IPS DF 19.7 (cell line): Measurements from ENCODE around the gene FAM83F.
"Not testable (repeated sequence)": the region's sequence is repeated elsewhere in the genome, so short reads cannot be mapped to it uniquely, and the experiment has no call there.

Source experiments
- DNase-seq: peaks from one replicate; pipeline ENCODE4 v3.0.0-alpha.2; 2013; ENCODE audit warnings: low read depth, low spot score

Gene FAM83F

DNA sequence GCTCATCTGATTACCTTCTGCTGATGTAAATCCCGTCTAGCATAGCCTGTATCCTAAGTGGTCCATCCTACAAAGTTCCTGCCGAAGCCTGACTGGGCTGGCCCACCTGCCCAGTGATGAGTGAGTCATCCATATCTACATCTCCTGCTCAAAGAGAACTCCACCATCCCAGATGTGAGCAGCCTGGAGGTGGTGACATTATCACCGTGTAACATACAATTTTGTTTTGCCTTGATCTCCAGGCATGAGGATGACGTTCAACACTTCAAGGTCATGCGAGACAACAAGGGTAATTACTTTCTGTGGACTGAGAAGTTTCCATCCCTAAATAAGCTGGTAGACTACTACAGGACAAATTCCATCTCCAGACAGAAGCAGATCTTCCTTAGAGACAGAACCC lies 29.0 kb upstream of the FAM83F start:
- DNase-seq, result no peak

DNA sequence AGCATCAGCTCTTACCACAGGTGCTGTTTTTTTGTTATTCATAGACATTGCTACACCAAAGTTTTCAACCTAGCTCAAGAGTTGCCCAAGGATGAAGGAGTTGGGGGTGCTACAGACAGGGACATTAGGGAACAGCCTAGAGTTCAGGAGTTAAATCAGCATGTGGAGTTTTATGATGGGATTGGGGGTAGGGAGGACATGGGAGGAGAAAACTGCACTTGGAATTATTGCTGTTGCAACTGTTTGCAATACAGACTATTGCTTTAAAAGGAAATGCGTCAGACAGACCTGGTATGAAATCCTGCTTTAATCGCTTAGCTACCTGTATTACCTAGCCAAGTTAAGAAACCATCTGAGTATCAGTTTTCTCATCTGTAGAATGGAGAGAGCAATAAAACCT lies 28.3 kb upstream of the FAM83F start:
- DNase-seq, result no peak

DNA sequence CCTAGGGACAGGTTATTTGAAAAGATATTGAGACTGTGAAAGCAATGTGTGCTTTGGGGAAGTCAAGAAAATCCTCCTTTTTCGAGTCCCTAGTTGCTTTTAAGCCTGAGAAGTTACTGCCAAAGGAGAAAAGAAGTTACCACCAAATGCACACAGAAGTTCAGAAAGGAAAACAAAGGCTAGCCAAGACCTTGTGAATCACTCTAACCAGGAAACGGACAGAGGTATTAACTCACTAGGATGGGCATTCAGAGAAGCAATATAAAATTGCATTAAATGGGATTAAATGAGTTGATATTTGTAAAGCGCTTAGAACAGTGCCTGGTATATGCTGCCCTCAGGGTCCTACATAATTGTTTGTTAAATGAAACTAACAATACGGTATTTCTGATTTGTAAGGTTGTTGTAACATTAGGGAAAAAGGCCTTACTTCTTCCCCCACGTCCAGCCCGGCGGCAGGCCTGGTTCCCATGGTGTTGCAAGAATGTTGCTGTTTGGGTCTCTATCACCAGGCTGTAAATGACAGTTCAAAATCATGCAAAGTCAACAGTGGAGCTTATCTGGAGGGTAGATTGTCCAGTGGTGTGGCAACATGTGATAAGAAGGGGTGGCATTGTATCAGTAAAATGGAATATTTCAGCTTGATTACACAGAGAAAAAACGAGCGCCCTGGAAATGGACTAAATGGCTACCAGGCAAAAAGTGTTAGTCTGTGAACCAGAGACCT lies 27.5 kb upstream of the FAM83F start:
- no peak for DNase-seq

DNA sequence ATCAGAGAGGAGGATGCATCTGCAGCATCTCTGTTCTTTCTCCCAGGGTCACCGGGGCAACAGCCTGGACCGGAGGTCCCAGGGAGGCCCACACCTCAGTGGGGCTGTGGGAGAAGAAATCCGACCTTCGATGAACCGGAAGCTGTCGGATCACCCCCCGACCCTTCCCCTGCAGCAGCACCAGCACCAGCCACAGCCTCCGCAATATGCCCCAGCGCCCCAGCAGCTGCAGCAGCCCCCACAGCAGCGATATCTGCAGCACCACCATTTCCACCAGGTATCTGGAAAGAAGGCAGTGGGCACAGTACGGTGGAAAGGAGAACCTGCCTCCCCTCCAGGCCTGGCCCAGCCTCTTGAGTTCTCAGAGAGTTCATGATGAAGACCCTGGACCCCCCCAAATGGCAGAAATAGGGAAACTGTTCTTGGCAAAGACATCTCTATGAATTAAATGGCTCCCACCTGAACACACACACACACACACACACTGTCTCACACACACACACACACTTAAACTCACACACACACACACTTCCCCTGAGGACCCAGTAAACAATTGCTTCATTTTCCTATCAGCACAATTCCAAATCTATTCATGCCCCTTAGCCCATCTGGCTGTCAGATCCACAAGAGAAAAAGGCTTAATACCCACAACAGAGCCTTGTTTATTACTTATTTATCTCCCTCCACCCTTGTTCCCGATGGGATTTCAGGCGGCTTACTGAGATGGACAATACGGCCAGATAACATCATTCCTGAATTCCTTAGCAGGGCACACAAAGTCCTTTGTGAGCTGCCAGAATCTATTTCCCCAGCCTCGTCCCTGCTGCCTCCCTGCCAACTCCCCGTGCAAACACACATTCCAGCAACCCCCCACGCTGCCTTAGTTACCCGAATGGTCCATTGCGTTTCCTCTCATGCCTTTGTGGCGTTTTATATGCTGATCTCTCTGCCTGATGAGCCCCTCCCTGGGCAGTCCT lies 26.5 kb upstream of the FAM83F start:
- DNase-seq, result no peak

DNA sequence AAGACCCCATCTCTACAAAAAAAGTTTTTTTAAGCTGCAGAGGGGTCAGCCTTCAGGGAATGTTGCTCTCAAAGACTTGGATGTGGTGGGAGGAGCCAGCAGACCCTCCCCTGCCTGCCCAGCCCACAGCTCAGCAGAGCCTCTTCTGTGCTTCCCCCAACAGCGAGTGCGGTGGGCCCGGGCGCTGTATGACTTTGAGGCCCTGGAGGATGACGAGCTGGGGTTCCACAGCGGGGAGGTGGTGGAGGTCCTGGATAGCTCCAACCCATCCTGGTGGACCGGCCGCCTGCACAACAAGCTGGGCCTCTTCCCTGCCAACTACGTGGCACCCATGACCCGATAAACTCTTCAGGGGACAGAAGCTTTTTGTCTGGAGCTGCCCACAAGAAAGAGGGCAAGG lies 24.0 kb upstream of the FAM83F start:
- no peak for DNase-seq

DNA sequence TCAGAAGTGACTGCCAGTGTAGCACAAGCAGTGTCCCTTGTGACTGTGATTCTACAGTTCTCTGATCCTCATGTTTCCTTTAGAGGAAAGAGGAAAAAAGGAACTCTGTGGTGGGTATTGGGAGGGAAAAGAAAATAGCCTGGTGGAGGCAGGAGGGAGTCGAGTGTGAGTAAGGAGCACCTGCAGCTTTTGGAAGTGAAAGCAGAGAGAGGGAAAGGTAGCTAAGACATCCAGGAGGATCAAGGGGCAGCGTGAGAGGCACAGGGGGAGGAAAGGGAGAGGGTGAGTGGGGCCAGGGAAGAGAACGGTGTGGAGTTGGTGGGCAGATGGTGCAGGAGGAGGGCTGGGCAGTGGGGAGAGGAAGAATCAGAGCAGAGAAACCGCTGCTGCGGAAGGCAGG lies 22.1 kb upstream of the FAM83F start:
- DNase-seq, result no peak

DNA sequence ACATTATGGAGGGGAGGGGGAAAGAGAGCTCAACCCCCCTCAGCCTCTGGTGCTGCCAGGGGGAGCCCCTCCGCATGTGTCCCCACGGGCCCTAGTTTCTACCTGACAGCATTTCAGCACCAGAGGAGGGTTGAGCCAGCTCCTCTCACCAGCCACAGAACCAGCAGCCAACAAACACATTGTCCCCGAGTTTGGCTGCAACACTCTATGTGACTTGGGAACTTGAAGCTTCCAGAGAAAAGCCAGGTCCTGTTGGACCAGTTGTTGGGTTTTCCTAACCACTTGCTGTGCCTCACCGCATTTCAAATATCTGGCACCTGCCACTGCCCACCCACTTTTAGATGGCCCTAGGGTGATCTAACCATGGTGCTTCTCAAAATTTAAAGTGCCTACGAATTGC lies 21.1 kb upstream of the FAM83F start:
- no peak for DNase-seq

DNA sequence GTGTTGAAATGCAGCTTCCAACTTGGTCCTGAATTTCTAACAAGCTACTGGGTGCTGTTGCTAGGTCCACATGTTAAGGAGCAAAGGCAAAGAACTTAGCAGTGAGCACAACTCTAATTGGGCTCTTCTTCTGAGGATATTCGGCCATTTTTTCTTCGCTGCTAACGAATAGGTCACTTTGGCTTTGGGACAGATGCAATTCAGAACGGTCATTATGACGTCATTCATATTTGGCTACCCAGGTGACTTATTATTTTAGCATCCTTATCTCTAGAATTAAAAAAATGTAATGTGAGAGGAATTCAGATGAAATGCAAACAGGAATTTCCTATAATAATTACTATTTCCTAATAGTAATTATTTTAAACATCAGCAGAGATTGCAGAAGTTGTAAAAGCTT lies 20.7 kb upstream of the FAM83F start:
- no peak for DNase-seq

DNA sequence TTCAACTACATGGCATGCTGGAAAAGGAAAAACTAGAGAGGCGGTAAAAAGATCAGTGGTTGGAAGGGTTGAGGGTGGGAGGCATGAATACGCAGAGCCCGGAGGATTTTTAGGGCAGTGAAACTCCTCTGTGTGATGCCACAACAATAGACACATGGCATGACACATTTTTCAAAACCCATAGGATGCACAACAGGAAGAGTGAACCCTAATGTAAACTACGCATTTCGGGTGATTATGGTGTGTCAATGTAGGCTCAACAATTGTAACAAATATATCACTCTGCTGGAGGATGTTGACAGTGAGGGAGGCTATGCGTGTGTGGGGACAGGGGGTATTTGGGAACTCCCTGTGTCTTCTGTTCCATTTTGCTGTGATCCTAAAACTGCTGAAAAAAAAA lies 15.7 kb upstream of the FAM83F start:
- no peak for DNase-seq

DNA sequence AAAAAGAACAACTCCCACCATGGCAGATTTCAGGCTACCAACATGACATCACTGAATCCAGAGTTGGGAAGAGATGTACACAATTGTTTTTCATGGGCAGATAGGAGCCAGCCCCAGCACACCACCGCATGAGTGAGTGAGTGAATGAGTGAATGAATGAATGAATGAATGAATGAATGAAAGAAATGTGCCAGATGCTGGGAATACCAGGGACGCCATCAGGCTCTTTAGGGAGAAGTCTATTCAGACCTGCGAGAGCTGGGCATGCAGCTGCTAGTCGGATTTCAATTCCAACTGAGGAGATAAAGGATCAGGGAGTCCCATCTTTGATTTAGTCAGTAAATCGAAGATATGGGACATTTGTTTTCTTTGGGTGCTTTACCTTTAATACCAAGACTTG lies 15.3 kb upstream of the FAM83F start:
- DNase-seq, result no peak

DNA sequence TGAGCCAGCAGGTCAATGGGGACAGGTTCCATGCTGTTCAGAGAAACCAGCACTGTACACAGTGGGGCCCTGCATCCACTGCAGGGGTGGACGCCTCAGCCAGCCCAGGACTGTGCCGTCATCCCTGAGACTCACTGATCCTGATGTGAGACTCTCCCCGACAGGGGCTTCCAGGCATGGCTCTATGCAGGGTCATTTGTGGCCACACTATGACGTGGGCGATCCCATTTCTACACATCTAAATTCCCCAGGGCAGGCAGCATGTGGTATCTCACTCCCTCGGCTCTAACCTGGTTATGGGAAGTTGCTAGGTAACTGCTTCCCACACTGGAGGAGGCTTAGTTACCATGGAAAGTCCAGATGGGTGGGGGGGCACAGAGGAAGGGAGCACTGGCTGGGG lies 14.2 kb upstream of the FAM83F start:
- no peak for DNase-seq

DNA sequence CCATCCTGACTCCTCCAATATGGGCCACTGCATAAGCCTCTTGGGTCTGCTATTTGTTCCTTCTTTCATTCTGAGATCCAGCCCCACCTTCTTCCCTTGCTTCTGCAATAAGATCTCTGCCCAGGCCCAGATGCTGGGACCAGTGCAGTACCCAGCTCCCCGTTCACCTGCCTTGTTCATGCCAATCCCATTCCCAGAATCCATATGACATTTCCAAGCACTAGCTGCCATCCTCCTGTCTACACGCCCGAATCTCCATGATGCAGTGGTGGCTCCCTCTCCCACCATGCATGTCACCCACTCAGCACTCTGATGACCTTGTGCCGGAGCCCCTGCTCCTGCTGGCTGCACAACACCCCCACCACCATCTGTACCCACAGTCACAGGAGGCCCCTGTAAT lies 11.4 kb upstream of the FAM83F start:
- no peak for DNase-seq

DNA sequence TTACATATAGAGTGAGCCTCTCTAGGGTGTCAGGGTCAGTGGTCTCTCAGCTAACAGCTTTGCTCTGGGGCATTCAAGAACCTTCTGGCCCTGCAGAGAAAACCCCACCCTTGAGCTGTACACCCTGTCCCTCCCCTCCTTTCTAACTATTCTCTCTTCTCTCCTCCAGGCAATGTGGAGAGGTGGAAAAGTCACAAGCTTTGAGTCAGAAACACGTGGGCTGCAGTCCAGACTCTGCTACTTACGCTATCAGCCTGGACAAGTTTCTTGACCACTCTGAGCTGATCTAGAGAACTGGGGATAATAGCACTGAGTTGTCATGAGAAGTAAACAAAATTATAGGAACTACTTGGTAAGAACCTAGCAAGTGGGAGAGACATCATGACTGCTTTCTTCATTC lies 10.7 kb upstream of the FAM83F start:
- no peak for DNase-seq

DNA sequence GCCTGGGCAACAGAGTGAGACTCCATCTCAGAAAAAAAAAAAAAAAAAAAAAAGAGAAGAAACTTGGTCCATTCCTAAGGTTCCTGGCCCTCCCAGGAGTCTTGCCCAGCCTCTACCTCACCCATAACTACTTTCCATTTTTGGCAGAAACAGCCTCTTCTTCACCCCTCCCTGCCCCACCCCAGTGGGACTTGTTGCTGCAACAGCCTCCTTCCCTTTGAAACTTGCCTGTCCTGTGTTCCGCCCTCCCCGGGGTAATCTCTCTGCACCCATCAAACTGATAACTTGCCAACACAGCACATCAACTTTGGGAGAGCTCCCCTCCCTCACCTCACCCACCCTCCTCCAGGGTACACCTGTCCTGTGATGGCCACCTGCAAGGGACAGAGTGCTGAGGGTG lies 10.0 kb upstream of the FAM83F start:
- DNase-seq, result no peak

DNA sequence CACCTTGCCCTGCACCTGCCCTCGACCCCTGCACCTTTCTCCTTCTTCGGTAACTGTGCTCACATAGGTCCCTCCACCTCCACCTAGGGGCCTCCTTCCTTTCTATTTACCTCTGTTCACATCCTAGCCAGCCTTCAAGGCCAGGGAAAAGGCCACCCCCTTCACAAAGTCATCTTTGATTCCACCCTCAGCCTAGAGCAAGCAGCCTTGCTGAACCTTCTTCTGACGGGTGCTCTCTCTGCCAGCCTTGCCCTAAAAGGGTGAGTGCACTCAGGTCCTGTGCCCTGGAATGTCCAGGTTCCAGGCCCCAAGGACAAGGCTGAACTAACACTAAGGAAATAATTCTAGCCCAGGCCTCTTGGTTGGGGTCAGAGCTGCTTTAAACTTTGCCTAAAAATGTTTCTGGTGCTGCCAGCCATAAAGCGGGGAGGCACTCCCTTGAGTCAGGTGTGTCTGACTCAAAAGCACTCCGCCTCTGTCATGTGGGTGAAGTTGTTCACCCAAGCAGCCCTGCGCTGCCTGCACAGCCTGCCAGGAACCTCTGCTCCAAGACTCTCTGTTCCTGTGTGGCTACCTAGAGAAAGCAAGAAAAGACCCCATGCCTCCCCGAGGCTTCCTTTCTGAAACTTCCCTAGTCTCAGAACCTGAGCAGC lies 9.2 kb upstream of the FAM83F start:
- no peak for DNase-seq

DNA sequence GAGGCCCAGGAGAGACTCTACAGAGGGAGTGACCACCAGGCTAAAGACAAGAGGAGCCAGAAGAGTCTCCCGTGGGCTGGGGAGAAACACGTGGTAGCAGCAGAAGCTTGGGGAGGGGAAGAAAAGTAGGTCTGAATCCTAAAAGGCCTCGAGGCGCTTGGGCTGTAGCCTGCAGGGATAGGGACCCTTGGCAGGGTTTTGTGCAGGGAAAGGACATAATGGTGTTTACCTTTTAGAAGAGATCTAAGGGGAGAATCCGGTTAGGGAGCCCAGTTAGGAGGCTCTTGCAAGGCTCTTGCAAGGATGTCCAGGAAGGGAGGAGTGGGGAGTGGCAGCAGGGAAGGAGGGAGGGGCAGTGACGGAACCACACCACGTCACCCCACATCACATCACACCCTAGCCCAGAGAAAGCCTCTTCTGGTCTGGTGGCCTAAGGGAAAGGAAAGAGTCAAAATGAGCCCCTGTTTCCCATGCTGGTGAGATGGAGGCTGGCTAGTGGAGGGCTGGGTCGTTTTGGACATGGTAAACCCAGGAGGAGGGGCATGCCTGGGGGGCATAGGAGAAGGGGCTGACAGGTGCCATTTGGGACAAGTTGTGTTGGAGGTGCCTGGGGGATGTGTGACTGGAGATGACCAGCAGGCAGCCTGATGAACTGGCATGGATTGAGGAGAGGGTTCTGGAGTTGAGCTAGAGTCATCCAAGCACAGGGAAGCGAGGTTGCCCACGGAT lies 6.2 kb upstream of the FAM83F start:
- DNase-seq, result no peak

DNA sequence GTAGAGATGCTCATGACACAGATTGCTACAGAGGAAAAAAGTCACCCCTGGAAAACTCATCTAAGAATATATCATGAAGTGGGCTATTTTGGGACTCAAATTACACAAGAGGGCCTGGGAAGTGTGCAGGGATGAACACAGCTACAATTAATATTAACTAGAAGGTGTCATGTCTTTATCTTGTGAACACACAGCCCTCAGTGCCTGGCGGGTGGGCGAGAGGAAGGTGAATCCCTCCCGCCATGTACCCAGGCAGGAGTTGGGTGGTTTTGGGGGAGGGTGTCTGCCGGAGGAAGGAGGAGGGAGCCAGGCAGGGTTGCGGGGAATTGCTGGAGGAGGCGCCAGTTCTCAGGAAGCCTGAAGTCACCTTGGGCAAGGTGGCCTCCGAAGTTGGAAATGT lies 5.1 kb upstream of the FAM83F start:
- DNase-seq, result no peak

DNA sequence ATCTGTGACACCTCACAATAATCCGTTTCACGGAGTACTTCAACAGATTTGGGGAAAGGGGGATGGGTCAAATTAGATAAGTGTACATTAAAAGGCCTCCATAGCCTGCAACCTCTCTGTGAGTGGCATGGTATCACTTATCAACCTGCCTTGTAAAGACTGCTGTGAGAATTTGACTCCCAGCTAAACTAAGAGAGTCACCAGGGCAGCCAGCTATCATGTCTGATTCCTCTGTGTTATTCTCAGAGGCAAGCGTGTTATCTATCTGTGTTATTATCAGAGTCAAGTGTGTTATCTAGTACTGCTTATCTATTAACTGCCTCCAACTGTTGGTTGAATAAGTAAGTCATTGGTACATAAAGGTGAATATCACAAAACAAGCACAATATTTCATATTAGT lies 4.1 kb upstream of the FAM83F start:
- no peak for DNase-seq

DNA sequence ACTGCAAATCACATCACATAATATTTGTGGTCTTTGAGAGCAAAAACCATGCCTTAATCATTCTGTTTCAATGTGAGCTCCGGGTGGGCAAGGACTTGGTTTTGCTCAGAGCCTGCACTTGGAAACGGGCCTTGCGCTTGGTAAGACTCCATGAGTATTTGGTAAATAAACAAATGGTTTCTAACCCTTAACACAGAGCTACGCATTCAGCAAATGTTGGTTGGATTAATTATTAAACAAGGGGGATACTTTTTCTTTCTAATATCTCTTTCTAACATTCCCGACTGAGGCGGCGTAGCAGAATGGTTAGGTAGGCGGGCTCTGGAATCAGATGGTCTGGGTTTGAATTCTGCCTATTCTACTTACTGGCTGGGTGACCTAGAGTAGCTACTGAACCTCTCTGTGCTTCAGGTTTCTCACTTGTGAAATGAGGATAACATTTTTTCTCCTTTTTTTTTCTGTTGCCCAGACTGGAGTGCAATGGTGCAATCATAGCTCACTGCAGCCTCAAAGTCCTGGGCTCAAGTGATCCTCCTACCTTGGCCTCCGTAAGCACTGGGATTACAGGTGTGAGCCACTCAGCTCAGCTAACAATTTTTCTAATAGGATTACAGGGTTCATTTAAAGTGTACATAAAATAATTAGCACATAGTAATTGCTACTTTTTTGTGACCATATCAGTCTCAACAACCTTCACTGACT lies 3.4 kb upstream of the FAM83F start:
- DNase-seq, result no peak

DNA sequence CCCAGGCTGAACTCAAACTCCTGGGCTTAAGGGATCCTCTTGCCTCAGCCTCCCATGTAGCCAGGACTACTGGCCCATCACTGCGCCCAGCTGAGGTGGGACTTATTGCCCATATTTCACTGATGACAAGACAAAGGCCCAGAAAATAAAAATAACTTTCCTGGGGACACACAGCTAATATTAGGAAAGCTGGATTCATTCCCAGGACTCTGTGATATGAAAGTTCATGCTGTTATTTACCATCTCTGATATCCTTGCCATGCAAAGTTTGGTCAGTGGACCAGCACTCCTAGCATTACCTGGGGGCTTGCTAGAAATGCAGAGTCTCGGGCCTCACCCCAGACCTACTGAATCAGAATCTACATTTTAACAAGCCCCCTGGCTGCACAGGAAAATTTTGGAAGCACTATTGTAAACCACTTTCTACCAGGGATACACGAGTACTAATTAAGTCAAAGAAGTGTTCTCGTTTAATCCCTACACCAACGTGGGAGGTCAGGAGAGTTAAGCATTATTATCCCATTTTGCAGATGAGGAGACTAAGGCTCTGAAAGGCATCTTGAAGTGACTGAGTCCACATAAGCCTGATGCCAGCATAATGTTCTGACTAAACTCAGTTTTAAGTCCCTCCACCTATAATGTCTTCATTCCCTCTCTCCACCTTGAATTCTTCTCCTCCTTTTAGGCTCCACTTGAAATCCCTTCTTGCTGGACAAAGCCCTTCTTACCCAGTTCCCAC lies 2.5 kb upstream of the FAM83F start:
- DNase-seq, result no peak

DNA sequence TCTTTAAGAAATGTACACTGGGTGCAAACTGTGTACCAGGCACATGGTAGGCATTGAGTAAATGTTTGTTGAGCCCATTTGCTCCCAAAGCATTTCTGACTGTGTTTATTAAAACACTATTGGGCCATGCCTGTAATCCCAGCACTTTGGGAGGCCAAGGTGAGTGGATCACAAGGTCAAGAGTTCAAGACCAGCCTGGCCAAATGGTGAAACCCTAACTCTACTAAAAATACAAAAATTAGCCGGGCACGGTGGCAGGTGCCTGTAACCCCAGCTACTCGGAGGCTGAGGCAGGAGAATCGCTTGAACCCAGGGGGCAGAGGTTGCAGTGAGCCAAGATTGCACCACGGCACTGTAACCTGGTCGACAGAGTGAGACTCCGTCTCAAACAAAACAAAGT lies 1.9 kb upstream of the FAM83F start:
- not testable (repeated sequence) for DNase-seq
